Lung microvascular endothelial cell (primary cell): ENCODE results near the gene KRTAP22-1. TPM values are rescaled to one million over a fixed set of nuclear protein-coding genes. Genes with fewer than 3 reads are reported as not detected.

Experiments
- DNase-seq, 2 donors: peaks; one replicate each; pipeline versions ENCODE4 v3.0.0 to v3.0.0-alpha.2; 2010; ENCODE audit warnings: low read depth in 2 of 2
- total RNA-seq: library from RNA; depleted of rRNA; stranded (reverse); fragments of >200 nt; gene quantifications from 2 replicates; pipeline ENCODE4 v1.2.1, GENCODE V29; 2014

KRTAP22-1 gene
- total RNA-seq: not detected in 2 replicates

DNA sequence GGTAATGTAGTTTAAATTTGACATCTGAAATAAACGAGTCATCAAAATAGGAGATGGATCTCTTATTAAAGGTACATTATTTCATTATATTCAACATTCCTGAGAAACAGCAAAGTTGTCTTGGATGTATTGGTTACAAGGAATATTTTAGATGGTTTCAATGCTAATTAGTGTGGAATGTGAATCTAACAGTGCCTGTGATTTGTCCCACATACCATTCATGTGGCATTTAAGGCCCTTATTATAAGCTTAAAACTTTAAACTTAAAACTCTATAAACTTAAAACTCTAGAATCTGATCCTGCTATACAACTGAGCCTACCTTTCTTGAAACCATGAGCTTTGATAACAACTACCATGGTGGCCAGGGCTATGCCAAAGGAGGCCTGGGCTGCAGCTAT is at the start of gene KRTAP22-1:
TSS of gene KRTAP22-1 (plus strand) at position 301 of the 400 bp plus-strand sequence.
- no peak for DNase-seq

DNA sequence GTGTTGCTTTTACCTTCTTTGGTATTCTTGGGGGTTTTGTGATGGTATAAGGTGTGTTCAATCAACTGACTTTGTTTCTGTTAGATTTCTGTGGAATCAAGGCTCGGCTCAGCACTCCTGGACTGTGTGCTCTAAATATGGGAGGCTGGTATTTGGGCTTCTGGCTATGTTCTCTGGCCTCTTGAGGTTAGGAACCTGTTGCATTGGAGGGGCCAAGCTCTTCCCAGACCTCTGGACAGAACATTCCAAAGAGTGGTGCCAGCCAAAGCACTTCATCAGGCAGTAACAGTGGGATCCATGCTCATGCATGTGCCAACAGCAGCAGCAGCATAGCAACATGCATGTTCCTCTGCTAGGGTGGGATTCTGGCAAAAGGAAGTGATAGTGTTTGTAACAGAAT is 48.1 kb upstream of the KRTAP22-1 start:
- no peak for DNase-seq

DNA sequence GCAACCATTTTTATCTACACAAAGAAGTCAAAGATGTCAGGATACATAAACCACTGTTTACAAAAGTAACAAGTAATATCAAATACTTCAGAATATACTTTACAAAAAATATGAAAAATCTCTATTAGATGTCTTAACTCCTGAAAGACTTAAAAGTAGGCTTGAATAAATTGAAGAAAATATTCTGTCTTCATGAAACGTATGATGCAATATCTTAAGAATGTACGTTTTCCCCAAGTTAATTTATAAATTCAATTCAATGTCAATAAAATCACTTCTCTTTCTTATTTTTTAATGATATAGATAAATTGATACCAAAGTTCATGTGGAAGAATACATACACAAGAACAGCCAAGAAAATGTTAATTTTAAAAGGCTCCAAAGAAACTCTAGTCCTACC is 45.8 kb upstream of the KRTAP22-1 start:
- no peak for DNase-seq

DNA sequence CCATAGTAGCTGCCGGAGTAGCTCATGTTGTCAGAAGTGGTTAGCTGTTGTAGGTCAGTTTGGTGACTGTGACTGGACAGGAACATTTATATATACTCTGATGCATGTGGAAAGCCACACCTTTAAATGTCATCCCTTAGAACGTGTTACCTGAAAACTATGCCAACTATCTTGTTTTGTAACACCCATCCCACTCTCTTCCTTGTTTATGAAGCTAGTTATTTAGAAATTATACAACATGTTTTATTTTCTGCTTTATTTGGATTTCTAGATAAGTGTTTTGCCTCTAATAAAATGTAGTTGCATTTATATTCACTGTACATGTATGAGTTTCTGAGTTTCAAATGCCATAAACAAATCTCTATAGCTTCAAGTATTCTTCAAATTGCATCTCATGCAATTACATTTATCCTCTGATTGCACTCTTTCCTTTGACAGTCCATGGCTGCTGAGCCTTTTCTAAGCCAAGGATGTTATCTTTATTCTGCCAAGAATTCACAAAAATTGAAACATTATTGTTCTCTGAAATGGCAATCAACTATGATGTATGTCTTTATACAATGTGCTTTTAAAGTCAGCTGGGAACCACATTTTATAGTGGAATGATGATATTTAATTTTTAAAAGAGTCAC is 39.5 kb upstream of the KRTAP22-1 start, which contains the start of gene KRTAP19-7:
TSS of gene KRTAP19-7 (minus strand) at position 51 of the 632 bp plus-strand sequence. CDS start at position 26, 25 bp downstream.
- no peak for DNase-seq

DNA sequence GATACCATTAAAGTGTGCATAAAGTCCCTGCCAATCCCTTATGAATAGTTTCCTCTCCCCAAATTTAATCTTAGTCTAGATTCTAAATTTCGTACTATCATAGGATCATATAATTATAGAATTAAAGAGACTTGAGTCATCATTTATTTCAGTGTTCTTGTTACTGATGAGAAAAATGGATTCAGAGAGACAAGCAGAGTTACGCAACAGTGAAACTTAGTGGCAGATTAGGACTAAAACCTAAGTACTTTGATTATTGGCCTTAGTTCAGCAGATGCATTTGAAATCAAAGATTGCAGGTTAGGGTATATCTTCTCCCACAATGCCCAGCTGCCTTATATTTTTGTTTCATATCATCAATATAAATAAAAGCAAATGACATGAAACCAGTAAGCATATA is 38.9 kb upstream of the KRTAP22-1 start:
- DNase-seq: no peak

DNA sequence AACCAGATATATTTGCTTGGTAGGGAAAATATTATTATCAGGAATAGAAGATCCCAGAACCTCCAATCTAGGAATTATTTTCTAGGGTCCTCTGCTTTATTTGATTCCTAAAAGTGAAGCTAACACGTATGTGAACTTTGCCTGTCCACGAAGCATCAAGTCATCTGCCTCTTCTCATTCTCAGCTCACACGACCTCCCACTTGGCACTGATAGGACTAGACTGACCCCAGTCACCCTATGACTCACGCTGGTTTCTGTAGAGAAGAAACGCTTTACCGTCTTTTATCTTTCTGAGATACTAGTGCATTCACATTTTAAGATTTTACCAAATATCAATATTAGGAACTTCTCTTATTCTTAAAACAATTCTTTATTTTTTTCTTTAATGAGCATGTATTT is 37.8 kb upstream of the KRTAP22-1 start:
- DNase-seq: no peak

DNA sequence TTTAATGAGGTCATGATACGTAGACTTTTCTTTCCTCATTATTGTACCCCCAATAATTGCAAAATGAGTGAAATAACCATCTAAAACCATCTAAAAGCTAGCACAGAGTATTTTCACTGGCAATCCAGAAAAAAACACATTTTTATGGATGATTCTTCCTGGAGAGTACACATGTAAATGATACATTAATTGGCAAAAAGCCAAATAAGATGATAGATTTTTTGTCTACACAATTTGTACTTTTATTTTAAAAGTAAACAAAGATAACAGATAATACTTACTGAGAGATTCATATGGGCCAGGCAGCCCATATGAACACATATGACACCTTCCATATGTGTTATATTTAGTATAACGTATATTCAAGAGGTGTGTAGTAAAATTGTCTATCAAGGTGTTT is 37.3 kb upstream of the KRTAP22-1 start:
- no peak for DNase-seq

DNA sequence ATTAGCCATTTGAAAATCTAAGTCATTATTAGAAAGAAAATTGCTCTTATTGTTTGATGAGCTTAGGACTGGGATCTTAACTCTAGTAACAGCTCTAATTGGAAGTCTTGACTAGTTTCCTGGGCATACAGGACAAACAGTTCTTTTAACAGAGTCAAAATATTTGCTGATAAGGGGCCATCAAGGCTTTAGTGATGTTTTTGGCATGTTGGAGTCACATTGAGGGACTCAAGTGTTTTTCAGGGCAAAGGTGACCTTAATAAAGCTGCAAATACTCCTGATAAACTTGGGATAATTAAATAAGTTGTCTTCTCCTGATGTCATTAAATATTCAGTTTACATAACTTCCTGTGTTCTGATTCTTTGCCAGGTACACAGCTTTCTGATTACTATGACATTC is 33.3 kb upstream of the KRTAP22-1 start:
- DNase-seq: no peak

DNA sequence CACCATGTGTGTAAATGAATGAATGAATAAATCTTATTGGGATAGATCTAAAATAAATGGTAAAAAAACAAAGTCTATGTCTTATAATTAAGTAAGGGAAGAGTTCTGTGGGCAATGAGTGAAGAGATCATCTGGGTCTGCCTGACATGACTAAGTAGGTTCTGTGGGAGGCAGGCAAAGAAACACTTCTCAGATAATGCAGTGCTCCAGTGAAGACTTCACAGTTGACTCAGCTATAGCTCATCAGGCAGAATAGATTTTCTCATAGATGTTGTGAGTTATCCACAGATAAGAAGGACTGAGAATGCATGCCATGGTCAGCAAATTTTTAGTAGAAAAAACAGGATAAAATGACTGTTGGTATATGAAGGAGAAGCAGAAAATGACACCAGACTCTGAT is 23.1 kb upstream of the KRTAP22-1 start:
- no peak for DNase-seq

DNA sequence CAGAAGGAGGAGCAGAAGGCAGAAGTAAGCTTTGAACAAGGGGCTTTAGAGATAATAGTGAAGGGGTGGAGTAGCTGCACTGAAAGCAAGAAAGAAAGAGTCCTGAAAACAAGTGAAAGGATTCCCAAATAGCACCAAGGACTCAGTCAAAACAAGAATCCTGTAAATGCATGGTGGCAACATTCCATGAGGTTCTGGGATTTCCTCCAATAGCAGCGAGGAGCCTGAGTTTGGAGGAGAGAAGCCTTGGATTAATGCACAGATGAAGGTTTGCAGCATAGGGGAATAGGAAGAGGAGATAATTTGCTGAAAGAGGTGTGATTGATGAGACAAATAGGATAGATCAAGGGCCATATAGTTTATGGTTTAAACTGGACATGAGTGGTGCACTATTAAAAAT is 21.5 kb upstream of the KRTAP22-1 start:
- no peak for DNase-seq

DNA sequence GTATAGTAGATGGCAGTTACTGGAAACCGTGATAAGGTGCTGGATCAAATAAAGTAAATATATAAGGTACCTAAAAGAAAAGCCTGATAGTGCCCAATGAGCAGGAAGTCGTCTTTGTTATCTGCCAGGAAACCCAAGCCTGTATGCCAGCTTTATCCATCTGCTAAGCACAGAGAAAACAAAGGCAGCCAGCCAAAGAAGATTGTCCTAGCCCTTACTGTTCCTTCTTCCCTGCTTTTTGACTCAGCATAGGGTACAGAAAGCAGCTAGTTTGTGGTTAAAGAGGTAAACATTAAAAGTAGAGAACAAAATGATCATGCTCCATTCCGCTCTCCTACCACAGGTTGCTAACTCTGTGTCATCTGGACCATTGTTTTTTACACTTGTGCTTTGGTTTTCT is 20.8 kb upstream of the KRTAP22-1 start:
- DNase-seq: no peak

DNA sequence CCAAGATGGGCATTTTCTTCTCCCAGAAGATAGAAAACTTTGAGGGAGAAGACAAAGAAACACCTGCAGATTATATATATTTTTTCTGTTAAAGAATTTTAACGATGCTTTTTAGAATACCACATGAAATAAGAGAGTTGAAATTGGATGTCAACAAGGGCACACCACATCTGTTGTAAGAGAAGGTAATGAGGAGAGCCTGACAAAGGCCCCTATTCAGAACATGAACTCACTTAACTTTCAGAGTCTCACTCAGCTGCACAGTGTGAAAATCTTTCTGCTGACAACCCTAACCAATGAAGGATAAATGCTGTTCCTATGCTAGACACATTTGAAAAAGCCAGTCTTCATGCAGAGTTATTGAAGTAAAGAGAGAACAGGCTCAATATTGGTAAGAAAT is 18.0 kb upstream of the KRTAP22-1 start:
- no peak for DNase-seq

DNA sequence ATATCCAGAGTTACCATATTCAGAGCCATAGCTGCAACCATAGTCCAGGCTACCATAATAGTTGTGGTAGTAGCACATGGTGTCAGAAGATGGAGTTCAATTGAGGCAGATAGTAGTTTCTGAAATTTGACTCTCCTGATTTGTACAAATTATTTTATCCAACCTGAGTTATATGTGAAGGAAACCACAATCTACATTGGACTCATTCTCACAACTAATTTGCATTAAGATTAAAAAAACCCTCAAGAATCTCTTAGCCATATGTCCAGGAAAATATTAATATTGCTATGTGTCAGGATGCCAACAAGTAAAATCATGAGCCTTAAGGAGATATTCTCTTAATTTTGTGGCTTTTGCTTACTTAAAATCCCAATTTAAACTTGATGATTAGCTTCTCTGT is 10.6 kb upstream of the KRTAP22-1 start, which contains the start of gene KRTAP22-2:
TSS of gene KRTAP22-2 (minus strand) at position 101 of the 400 bp plus-strand sequence.
- no peak for DNase-seq

DNA sequence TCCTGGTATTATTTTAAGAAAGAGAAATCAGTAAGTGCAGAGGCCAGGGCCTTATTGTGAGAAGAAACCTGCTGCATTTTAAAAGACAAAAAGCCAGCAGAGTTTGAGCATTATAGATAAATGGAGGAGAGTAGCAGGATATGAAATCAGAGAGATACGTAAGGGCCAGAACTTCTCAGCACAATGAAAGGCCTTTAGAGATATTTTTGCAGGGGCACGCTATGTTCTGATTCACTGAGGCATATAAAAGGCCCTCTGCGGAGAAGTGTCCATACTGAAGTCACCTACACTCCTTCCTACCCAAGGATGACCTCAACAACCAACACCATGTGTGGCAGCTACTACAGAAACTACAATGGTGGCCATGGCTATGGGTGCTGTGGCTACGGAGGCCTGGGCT is 8.7 kb upstream of the KRTAP22-1 start, which contains the start of gene KRTAP6-3:
TSS of gene KRTAP6-3 (plus strand) at position 301 of the 400 bp plus-strand sequence. CDS start at position 307, 6 bp downstream.
- DNase-seq: no peak

DNA sequence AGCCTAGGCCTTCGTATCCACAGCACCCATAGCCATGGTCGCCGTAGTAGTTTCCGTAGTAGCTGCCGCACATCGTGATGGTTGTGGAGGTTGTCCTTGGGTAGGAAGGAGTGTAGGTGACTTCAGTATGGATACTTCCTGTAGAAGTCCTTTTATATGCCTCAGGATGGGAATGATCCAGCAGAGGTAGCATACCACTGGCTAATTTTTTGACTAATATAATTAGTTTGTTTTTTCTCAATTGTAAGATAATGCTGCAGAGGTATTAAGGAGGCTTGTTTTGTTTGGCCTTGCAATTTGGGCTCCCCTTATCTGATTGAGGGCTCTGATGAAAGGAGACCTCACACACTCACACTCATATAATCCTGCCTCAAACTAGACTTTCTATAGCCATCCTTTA is 2.1 kb upstream of the KRTAP22-1 start, which contains the start of gene KRTAP6-2:
TSS of gene KRTAP6-2 (minus strand) at position 101 of the 400 bp plus-strand sequence. CDS start at position 73, 28 bp downstream.
- DNase-seq: no peak

DNA sequence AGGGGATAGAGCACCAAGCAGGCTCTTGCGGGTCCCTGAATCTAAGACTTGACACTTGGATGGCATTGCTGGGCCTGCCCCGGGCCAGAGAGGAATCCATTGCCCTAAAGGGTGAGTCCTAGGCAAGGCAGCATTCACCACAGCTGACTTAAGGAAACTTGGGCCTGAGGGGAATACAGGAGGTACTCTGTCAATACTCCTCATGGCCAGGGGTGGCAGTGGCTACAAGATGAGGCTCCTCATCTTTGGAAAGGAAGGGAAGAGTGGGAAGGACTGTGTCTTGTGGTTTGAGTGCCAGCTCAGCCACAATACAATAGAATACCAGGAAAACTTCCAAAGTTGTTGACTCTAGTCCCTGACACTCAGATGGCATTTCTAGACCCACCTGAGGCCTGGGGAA is 5.1 kb downstream of the KRTAP22-1 start:
- no peak for DNase-seq

DNA sequence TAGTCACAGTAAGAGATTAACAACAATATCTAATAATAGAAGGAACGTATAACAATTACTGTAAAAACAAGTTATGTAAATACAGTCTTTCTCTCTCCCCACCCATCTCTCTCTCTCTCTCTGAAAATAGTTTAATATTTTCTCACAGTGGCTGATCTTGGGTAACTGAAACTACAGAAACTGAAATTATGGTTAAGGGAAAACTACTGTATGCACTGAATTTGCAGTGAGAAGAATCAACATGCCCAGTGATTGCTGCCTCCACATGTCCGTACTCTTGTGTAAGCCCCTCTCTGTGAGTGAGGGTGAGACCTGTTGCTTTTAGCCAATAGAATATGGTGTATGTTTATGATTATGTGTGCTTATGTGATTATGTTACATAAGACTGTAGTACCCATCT is 11.2 kb downstream of the KRTAP22-1 start:
- DNase-seq: no peak

DNA sequence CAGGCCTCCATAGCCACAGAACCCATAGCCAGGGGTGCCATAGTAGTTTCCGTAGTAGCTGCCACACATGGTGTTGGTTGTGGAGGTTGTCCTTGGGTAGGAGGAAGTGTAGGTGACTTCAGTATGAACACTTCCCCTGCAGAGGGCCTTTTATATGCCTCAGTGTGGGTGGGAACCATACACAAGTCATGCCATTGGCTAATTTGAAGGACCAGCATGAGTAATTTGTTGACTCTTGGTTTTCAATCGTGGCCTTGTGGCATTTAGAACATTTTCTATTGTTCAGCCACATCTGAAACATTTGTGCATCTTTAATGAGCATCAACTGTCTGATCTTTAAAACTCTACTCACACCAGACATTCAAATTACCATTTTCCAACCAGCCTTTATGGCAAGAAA is 12.9 kb downstream of the KRTAP22-1 start, which contains the start of gene KRTAP6-1:
TSS of gene KRTAP6-1 (minus strand) at position 95 of the 400 bp plus-strand sequence. CDS start at position 69, 26 bp downstream.
- DNase-seq: no peak

DNA sequence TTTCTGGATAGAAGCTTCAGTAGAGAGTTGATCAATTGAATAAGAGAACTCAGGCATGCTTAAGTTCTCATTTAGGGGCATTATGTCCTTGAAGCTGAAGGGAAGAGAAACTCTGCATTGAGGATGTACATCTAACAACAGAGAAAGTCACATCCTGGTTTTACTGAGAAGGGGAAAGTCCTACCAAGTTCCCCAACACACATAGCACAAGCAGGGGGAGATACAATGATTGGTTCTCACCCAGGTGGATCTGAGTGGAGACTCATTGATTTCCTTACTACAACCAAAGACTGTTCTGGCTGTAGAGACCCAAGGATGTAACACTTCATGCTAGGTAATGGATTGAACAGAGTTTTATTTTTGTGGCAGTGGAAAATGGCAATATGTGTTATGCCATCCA is 14.3 kb downstream of the KRTAP22-1 start:
- no peak for DNase-seq

DNA sequence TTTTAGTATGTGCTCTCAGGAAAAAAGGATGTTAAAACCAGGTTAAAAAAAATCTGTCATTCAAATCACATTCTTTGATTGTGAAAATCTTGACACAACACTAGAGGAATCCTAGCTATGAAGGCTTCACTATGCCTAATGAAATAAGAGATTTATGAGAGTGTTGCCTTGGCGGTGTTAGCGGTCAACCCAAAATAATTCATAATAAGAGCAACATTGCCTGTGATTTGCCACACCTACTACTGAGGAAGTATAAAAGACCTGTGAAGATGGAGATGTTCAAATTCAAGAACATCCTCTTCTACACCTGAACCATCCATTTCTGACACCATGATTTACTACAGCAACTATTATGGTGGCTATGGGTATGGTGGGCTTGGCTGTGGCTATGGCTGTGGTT is 15.2 kb downstream of the KRTAP22-1 start, which contains the start of gene KRTAP20-1:
TSS of gene KRTAP20-1 (plus strand) at position 301 of the 400 bp plus-strand sequence. CDS start at position 331, 30 bp downstream.
- no peak for DNase-seq

DNA sequence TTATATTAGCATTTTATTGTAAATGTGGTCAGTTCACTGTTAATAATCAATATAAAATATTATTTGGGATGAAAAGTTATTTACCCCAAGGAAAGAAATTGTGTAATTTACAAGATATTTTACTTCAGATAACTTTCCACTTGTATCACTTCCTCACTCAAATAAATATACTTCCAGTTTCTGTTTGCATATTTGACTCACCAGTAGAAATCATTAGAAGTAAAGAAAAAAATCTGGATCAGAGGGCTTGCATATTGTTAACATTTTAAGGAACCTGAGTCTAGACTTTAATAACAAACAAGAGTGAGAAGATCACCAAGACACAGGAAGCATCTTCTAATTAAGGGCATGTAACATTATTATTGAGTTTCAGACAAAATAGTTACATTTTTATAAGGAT is 19.2 kb downstream of the KRTAP22-1 start:
- no peak for DNase-seq

DNA sequence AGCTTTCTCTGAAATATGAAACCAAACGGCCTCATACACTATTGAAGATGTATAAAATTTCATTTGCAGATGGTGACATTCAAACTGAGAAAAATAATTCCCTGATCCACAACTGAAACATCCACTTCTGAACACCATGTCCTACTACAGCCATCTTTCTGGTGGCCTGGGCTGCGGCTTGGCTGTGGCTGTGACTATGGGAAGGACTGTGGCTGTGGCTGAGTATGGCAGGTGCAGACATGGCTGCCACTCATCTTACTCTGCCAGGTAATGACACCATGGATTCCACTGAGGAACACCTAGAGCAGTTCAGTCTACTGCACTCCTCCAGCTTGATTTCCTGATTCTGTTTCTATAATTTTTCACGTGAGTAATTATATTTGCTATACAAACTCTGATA is 19.6 kb downstream of the KRTAP22-1 start, which contains the start of gene KRTAP20-4:
TSS of gene KRTAP20-4 (plus strand) at position 106 of the 400 bp plus-strand sequence.
- DNase-seq: no peak

DNA sequence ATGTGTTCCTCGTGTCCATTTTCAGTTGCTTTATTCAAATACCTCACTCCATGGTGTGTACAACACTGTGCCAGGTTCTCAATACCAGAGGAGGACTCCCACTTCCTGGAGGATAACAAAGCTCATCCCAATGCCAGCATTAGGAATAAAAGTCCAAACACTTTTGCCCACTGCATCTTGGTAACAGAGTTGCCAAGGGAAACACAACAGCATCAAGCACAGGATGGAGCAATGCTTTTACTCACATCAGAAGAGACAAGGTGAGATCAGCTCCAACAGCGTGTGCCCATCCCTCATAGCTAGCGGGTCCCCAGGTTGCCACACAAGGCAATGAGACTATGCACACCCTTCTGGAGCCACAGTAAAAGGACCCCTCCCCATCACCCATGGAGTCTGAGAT is 22.5 kb downstream of the KRTAP22-1 start:
- DNase-seq: no peak
